Activated T-cell treated with anti-CD3 and anti-CD28 coated beads, Interleukin-2, amount 50 U/mL, for 72 hours (primary cell): ENCODE measurements around the gene ACAD10. TPM values are rescaled to one million over a fixed set of nuclear protein-coding genes. Genes with fewer than 3 reads are reported as not detected.
"Not testable (repeated sequence)": the region's sequence is repeated elsewhere in the genome, so short reads cannot be mapped to it uniquely, and the experiment has no call there.

Source experiments
- ATAC-seq, 2 donors: fragments of 150-1000 bp; cut with Tn5 transposase; replicated peaks in 1 of 2; 2 replicates each; pipeline ENCODE4 v1.10.0; 2021; ENCODE audit warnings: moderate library complexity in 2 of 2, mild to moderate bottlenecking in 1 of 2
- DNase-seq, 2 donors: peaks; one replicate each; pipeline ENCODE4 v3.0.0; 2021 to 2022; ENCODE audit warnings: mixed read lengths in 1 of 2
- H3K27ac Mint-ChIP-seq: one replicate; pipeline ENCODE4 v1.8.0; 2022; ENCODE audit warnings: mild to moderate bottlenecking, moderate library complexity, mixed read lengths
- H3K27me3 Mint-ChIP-seq: one replicate; pipeline ENCODE4 v1.8.0; 2022; ENCODE audit warnings: low read depth, mixed read lengths
- H3K36me3 Mint-ChIP-seq, 2 donors: one replicate each; pipeline ENCODE4 v1.8.0; 2022; ENCODE audit warnings: mixed read lengths in 2 of 2, mild to moderate bottlenecking in 1 of 2; ENCODE audit not compliant: insufficient read depth in 2 of 2
- H3K4me1 Mint-ChIP-seq: one replicate; pipeline ENCODE4 v1.8.0; 2022; ENCODE audit warnings: low read depth, mixed read lengths
- H3K4me3 Mint-ChIP-seq, 2 donors: one replicate each; pipeline ENCODE4 v1.8.0; 2022; ENCODE audit warnings: mild to moderate bottlenecking in 2 of 2, mixed read lengths in 2 of 2, moderate library complexity in 2 of 2
- H3K9me3 Mint-ChIP-seq, 2 donors: one replicate each; pipeline ENCODE4 v1.8.0; 2022; ENCODE audit warnings: mixed read lengths in 2 of 2
- total RNA-seq, 2 donors: library from RNA; stranded (reverse); gene quantifications; one replicate each; pipeline ENCODE4 v1.2.3, GENCODE V29; 2022

Gene ACAD10
- total RNA-seq, 2 donors from 2014 or later: 32.4 to 34.5 TPM

DNA sequence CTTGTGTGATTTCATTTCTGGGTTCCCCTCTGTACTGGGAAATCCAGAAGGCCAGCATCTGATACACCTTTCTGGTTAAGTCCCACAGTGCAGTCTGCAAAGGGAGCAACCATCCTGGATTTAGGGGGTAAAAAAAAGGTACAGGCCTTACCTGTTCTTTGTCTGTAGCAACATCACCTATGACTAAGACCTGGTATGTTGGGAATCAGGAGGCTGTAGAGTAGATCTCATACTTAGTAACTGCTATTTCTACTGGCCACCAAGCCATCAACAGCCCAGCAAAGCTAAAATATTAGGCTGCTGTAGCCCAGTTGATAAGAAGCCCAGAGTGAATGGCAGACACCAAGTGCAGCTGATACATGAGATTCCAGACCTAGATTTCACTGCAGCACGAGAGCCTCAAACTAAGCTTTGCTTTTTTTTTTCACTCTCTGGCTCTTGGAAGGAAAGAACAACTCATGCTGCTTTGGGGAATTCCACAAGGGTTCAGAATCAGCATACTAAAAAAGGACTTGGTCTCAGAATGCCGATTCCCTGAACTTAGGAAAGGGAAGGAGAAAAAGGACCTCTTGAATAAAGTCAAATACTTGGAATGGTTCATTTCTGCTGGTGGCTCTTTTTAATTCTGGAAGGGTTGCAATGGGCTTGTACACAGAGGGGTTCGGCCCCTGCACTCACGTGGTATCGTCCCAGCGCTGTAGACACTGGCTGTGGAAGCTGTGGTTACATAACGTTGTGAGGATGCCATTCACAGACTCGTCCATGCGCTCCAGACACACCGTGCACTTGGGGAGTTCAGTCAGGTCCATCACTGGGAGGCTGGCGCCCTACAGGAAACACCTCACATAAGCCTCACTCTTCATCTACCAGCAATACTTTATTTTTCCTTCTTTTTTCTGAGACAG is 20.6 kb upstream of the ACAD10 start:
- Mint-ChIP-seq H3K36me3 (peaks cover 6 to 20% of the 10 kb centered on the region in 2 donors), H3K27ac (peak overlapping the region; percentile 52), H3K4me3 (no peak overlapping the region), H3K4me1 (peaks cover 4% of the 10 kb centered on the region), H3K27me3 (no peaks in the 10 kb centered on the region), H3K9me3 (no peaks in the 10 kb centered on the region)
- no peak for DNase-seq
- no peak for ATAC-seq

DNA sequence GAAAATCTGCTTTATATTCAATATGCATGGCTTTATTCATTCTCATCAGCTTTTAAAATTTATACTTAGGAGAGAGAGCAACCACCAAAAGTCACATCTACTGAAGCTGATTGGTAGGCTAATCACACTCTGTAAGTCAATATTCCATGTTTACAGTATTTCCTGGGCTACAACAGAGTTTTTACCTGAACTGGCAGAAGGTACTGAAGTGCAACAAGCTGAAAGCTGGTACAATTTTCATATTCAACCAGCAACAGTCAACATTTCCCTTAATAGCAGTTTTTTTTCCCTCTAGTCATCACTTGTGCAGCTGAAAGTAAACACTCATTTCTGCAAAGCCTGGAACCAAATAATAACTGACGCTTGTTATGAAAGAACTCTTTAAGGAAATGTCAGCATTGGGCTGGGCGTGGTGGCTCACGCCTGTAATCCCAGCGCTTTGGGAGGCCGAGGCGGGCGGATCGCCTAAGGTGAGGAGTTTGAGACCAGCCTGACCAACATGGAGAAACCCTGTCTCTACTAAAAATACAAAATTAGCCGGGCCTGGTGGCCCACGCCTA is 13.0 kb upstream of the ACAD10 start:
- Mint-ChIP-seq H3K27ac (no peak overlapping the region), H3K9me3 (no peaks in the 10 kb centered on the region), H3K36me3 (peaks cover 6 to 14% of the 10 kb centered on the region in 2 donors), H3K4me3 (no peak overlapping the region), H3K27me3 (no peaks in the 10 kb centered on the region), H3K4me1 (no peaks in the 10 kb centered on the region)
- DNase-seq: no peak
- no peak for ATAC-seq

DNA sequence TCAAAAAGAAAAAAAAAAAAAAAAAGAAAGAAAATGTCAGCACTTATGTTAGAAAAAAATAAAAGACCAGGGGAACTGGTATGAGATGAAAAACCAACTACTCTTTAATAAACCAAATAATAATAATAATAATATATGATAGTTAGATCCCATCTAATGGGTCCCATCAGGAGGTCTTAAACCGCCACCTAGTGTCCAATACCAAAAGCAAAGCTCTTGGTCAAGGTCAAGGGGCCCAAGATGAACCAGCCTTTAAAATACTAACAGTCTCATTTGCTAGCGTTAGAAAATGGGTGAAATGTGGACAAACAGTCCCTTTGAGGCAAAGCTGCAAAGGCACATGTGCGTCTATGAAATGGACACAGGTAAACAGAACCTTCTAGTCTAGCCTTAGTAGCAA is 12.3 kb upstream of the ACAD10 start:
- H3K4me3 Mint-ChIP-seq: no peak overlapping the region
- no peaks in the 10 kb centered on the region for H3K27me3 Mint-ChIP-seq
- H3K27ac Mint-ChIP-seq: no peak overlapping the region
- H3K4me1 Mint-ChIP-seq: no peaks in the 10 kb centered on the region
- ATAC-seq (no peak), DNase-seq (no peak)
- H3K36me3 Mint-ChIP-seq: peaks cover 6 to 14% of the 10 kb centered on the region in 2 donors
- H3K9me3 Mint-ChIP-seq: no peaks in the 10 kb centered on the region

DNA sequence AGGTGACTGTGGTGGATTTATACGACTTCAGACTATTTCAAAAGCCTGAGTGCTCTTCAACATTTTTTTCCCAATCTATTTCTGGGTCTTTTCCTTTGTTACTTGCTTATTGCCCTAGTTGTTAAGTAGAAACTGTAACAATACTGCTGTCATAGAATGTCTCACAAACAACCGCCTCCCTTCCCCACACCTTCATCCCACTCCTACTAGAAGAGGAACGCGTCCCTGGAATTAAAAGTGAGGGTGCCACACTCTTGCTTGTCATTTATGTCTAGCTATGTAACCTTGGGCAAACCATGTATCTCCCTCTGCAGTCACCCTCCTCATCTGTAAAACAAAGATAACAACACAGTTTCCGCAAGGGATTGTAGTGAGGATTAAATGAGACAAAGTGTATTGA is 8.7 kb upstream of the ACAD10 start:
- Mint-ChIP-seq H3K27me3 (no peaks in the 10 kb centered on the region), H3K36me3 (peaks cover 3 to 18% of the 10 kb centered on the region in 2 donors)

DNA sequence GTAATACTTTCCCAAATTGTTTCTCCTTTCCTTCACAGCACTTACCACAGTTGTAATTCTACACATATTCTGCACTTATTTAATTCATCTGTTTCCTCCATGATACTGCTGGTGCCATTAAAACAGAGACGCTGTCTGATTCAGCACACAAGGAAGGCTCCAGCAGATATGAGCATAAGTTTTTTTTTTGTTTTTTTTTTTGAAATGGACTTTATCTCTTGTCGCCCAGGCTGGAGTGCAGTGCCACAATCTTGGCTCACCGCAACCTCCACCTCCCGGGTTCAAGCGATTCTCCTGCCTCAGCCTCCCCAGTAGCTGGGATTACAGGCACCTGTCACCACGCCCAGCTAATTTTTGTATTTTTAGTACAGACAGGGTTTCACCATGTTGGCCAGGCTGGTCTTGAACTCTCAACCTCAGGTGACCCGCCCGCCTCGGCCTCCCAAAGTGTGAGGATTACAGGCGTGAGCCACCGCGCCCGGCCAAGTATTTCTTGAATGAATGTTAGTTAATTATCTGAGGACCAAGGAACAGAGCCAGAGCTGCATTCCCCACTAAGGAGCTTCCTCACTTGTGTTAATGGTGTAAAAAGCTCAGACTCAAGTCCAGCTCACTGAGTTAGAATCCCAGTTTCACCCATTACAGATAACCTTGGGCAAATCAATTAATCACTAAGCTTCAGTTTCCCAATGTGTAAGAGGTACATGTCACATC is 1.2 kb upstream of the ACAD10 start:
- peaks cover 37% of the 10 kb centered on the region for H3K4me1 Mint-ChIP-seq
- not testable (repeated sequence) for H3K9me3 Mint-ChIP-seq, ATAC-seq

More for the DNA sequence above, 8.7 kb upstream of the ACAD10 start:
- Mint-ChIP-seq H3K27ac (peak overlapping the region; percentile 88), H3K9me3 (no peaks in the 10 kb centered on the region), H3K4me3 (no peak overlapping the region), H3K4me1 (no peaks in the 10 kb centered on the region)
- DNase-seq (no peak), ATAC-seq (no peak)

DNA sequence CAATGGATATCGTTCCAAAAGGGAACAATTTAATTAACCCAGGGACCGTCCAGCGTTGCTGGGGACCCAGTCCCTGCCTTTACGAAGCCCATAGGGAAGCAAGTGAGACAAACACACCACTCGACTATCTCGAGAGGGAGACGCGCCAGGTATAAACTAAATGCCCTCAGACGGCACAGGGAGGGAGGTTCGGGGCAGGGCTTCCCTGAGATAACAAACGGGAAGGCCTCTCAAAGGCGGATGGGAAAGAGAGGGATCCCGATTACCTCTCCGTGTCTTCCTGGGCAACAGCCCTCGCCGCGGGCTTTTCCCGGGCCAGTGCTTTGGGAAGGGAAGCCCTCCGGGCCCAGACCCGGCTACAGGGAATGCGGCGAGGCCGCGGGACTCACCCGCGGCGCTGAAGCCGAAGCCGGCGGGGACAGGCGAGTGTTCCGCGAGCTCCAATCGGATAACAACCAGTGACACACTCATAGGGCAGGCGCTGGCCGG is 487 bp upstream of the ACAD10 start:
- Mint-ChIP-seq H3K9me3 (no peaks in the 10 kb centered on the region), H3K27ac (peak overlapping the region; percentile 99), H3K4me1 (peaks cover 37% of the 10 kb centered on the region), H3K4me3 (peak overlapping the region; percentile 92 to 97), H3K36me3 (peaks cover 11 to 19% of the 10 kb centered on the region in 2 donors), H3K27me3 (no peaks in the 10 kb centered on the region)
- no peak for DNase-seq
- ATAC-seq: peak; percentile 1 to 4

More for the DNA sequence above, 1.2 kb upstream of the ACAD10 start:
- Mint-ChIP-seq H3K4me3 (peak overlapping the region; percentile 92 to 97), H3K36me3 (peaks cover 11 to 23% of the 10 kb centered on the region in 2 donors), H3K27ac (peak overlapping the region; percentile 99)
- not testable (repeated sequence) for H3K27me3 Mint-ChIP-seq, DNase-seq

DNA sequence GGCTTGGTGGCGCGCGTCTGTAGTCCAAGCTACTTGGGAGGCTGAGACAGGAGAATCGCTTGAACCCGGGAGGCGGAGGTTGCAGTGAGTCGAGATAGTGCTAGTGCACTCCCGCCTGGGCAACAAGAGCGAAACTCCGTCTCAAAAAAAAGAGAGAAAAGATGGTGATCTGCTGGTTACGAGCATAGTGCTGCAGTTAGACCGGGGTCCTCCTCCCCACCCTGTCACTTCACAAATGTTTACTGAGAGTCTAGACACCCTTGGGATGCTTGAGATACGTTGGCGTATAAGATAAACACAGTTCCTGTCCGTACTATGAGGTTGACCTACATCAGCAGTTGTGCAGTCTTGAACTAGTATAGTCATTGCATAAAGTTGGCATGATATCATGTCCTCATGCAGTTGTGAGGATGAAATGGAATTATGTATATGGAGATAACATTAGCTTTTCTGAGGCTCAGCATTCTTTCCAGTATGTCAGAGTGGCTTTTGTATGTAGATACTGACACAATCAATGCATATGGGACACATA is 787 bp downstream of the ACAD10 start:
- peak overlapping the region; percentile 97 for H3K27ac Mint-ChIP-seq
- DNase-seq: no peak

DNA sequence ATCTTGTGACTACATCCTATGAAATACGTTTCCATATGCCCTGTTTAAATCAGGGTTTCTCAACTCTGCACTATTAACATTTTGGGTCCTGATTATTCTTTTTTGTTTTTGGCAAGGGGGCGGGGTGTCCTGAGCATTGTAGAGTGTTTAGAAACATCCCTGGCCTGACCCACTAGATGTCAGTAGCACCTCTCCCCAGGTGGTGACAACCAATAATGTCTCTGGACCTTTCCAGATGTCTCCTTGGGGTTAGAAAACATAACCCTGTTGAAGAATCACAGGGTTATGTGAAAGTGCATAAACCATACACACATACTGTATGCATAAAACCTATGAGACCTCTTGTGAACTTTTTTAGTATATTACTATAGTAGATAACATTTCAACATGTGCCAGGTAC is 1.4 kb downstream of the ACAD10 start:
- ATAC-seq (no peak), DNase-seq (no peak)
- Mint-ChIP-seq H3K4me3 (peak overlapping the region; percentile 31 to 92), H3K27ac (peak overlapping the region; percentile 97), H3K9me3 (no peaks in the 10 kb centered on the region), H3K36me3 (peaks cover 11 to 12% of the 10 kb centered on the region in 2 donors), H3K4me1 (peaks cover 37% of the 10 kb centered on the region), H3K27me3 (no peaks in the 10 kb centered on the region)

More for the DNA sequence above, 787 bp downstream of the ACAD10 start:
- no peaks in the 10 kb centered on the region for H3K9me3 Mint-ChIP-seq
- H3K27me3 Mint-ChIP-seq: no peaks in the 10 kb centered on the region
- ATAC-seq: no peak
- H3K4me1 Mint-ChIP-seq: peaks cover 37% of the 10 kb centered on the region
- peak overlapping the region; percentile 92 to 97 for H3K4me3 Mint-ChIP-seq
- peaks cover 11 to 16% of the 10 kb centered on the region in 2 donors for H3K36me3 Mint-ChIP-seq

DNA sequence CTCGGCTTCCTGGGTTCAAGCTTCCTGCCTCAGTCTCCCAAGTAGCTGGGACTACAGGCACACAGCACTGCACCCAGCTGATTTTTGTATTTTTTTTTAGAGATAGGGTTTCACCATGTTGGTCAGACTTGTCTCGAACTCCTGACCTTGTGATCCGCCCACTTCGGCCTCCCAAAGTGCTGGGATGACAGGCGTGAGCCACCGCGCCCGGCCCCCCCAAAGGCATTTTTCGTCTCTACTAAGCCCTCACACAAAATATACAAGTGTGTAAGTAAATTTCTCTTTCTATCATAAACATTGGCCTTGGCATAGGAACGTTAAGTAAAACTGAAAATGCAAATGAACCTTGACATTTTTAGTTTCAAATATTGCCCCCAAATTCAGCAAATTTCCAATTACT is 2.1 kb downstream of the ACAD10 start:
- Mint-ChIP-seq H3K36me3 (peaks cover 8 to 9% of the 10 kb centered on the region in 2 donors), H3K9me3 (no peaks in the 10 kb centered on the region), H3K4me3 (peak overlapping the region in 1 of 2 donors; percentile 40), H3K27me3 (no peaks in the 10 kb centered on the region), H3K27ac (no peak overlapping the region), H3K4me1 (peaks cover 35% of the 10 kb centered on the region)
- ATAC-seq (no peak), DNase-seq (no peak)

DNA sequence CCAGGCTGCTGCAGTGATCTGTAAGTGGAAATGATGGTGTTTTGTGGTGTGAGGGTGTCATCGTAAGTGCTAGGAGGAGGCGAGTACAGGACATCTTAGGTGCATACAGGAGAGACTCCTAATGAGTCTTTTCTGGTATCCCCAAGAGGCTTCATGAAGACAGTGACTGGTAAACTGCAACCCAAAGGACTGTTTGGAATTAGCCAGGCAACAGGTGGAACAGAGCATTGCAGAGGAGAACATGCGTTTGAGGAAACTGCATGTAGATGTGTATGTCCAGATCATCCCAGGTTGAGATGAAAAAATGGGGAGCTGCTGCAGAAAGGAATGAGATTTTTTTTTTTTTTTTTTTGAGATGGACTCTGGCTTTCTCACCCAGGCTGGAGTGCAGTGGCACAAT is 5.4 kb downstream of the ACAD10 start:
- H3K4me3 Mint-ChIP-seq: no peak overlapping the region
- H3K27ac Mint-ChIP-seq: no peak overlapping the region
- DNase-seq (no peak), ATAC-seq (no peak)
- H3K4me1 Mint-ChIP-seq: peaks cover 14% of the 10 kb centered on the region
- peaks cover 4 to 5% of the 10 kb centered on the region in 2 donors for H3K36me3 Mint-ChIP-seq
- no peaks in the 10 kb centered on the region for H3K27me3 Mint-ChIP-seq
- H3K9me3 Mint-ChIP-seq: no peaks in the 10 kb centered on the region

DNA sequence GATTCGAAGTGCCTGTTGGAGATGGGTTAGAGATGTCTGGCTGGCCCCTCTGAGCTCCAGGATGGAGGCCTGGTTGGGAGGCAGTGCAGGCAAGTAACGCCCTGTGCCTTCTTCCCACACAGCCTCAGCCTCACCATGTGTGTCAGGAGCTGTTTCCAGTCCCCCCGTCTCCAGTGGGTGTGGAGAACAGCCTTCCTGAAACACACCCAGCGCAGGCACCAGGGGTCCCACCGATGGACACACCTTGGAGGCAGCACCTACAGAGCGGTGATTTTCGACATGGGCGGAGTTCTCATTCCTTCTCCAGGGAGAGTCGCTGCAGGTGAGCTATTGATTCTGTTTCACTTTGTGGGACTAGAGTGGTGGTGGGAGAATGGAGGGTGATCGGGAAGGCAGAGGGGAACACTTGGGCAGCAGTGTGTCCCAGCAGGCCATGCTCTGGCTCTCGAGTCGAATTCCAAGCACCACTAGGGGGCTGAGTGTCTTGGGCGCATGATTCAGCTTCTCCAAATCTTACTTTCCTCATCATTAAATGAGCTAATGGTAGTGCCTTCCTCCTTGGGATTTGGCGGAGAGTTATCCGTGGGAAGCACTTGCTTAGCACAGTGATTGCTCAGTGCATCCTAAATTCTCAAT is 6.8 kb downstream of the ACAD10 start:
- peaks cover 0 to 4% of the 10 kb centered on the region in 2 donors for H3K36me3 Mint-ChIP-seq
- no peaks in the 10 kb centered on the region for H3K4me1 Mint-ChIP-seq
- no peak overlapping the region for H3K27ac Mint-ChIP-seq
- ATAC-seq (no peak), DNase-seq (no peak)
- H3K27me3 Mint-ChIP-seq: no peaks in the 10 kb centered on the region
- H3K9me3 Mint-ChIP-seq: no peaks in the 10 kb centered on the region
- H3K4me3 Mint-ChIP-seq: no peak overlapping the region

DNA sequence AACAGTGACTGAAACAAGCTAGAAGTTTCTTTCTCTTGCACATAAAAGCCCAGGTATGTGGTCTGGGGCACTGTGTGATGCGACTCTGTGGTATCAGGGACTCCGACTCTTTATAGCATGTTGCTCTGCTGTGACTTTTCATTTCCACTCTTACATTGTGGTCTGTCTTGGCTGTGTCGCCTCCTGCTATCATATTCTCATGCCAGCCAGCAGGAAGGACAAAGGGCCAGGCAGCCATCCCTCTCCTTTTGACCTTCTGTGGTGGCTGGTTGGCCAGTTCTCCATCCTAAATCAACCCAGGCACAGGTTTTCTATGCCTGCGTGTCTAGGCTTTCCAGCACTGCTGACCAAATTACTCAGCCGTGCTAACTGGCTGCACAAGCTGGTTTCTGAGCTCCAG is 8.0 kb downstream of the ACAD10 start:
- Mint-ChIP-seq H3K9me3 (no peaks in the 10 kb centered on the region), H3K27ac (no peak overlapping the region), H3K36me3 (peaks cover 0 to 10% of the 10 kb centered on the region in 2 donors), H3K4me1 (no peaks in the 10 kb centered on the region), H3K27me3 (no peaks in the 10 kb centered on the region), H3K4me3 (no peak overlapping the region)
- ATAC-seq (peak; percentile 42 to 47), DNase-seq (no peak)
